CD14-positive monocyte (primary cell): ENCODE data around the gene SNX19. TPM values are rescaled to one million over a fixed set of nuclear protein-coding genes. Genes with fewer than 3 reads are reported as not detected.

ENCODE experiments used
- DNase-seq, 3 donors: peaks; one replicate each; pipeline ENCODE4 v3.0.0-alpha.2; 2011 to 2022
- H2AFZ ChIP-seq: 2 replicates; pipeline ENCODE4 v1.6.0; 2012; ENCODE audit warnings: mild to moderate bottlenecking, low read depth, low read length, inconsistent platforms; ENCODE audit not compliant: insufficient read depth, poor library complexity, severe bottlenecking
- H3K27ac ChIP-seq, 2 donors: 1 replicate in 1 of 2; 2 replicates in 1 of 2; pipeline ENCODE4 v1.5.1; 2012 to 2013; ENCODE audit warnings: low read length in 2 of 2, control low read depth in 1 of 2, inconsistent platforms in 1 of 2, low read depth in 1 of 2, mild to moderate bottlenecking in 1 of 2
- H3K27me3 ChIP-seq, 2 donors: one replicate each; pipeline versions ENCODE4 v1.6.0 to v1.6.1; 2011 to 2013; ENCODE audit warnings: low read length in 2 of 2; ENCODE audit not compliant: control insufficient read depth in 2 of 2, insufficient read depth in 2 of 2
- H3K36me3 ChIP-seq, 2 donors: replicated peaks in 1 of 2; 1 replicate in 1 of 2; 2 replicates in 1 of 2; pipeline versions ENCODE4 v1.5.1 to v1.6.1; 2012 to 2013; ENCODE audit warnings: low read length in 2 of 2, control low read depth in 1 of 2, inconsistent platforms in 1 of 2, mild to moderate bottlenecking in 1 of 2; ENCODE audit not compliant: insufficient read depth in 2 of 2, control insufficient read depth in 1 of 2
- H3K4me1 ChIP-seq, 2 donors: 1 replicate in 1 of 2; 2 replicates in 1 of 2; pipeline versions ENCODE4 v1.5.1 to v1.6.1; 2012 to 2013; ENCODE audit warnings: low read length in 2 of 2, control low read depth in 1 of 2, inconsistent platforms in 1 of 2, mild to moderate bottlenecking in 1 of 2, moderate library complexity in 1 of 2; ENCODE audit not compliant: insufficient read depth in 2 of 2, control insufficient read depth in 1 of 2
- H3K4me2 ChIP-seq: replicated peaks from 2 replicates; pipeline ENCODE3; 2012; ENCODE audit warnings: low read length, moderate library complexity, mild to moderate bottlenecking; ENCODE audit not compliant: poor library complexity, severe bottlenecking; ENCODE audit errors: extremely low read depth
- H3K4me3 ChIP-seq, 3 experiments: fragments of 200-600 bp in 1 of 3; sonication (generic) in 1 of 3; replicated peaks in 1 of 3; 1 replicate in 2 of 3; 2 replicates in 1 of 3; pipeline ENCODE4 v1.5.1; 2011 to 2013; ENCODE audit warnings: low read length in 3 of 3, mild to moderate bottlenecking in 3 of 3, control low read depth in 2 of 3, low read depth in 2 of 3, inconsistent platforms in 1 of 3, moderate library complexity in 1 of 3
- H3K79me2 ChIP-seq: 2 replicates; pipeline ENCODE4 v1.6.0; 2012; ENCODE audit warnings: mild to moderate bottlenecking, control low read depth, inconsistent platforms, low read length, moderate library complexity; ENCODE audit not compliant: insufficient read depth
- H3K9ac ChIP-seq: 2 replicates; pipeline ENCODE4 v1.6.0; 2017; ENCODE audit warnings: low read length, mild to moderate bottlenecking; ENCODE audit not compliant: insufficient read depth, poor library complexity, severe bottlenecking
- H3K9me3 ChIP-seq, 2 donors: replicated peaks in 1 of 2; 1 replicate in 1 of 2; 2 replicates in 1 of 2; pipeline versions ENCODE4 v1.5.1 to v1.6.1; 2012 to 2013; ENCODE audit warnings: low read length in 2 of 2, control low read depth in 1 of 2; ENCODE audit not compliant: control insufficient read depth in 1 of 2, insufficient read depth in 1 of 2
- H4K20me1 ChIP-seq: 2 replicates; pipeline ENCODE4 v1.6.0; 2012; ENCODE audit warnings: mild to moderate bottlenecking, low read length, control low read depth, moderate library complexity; ENCODE audit not compliant: insufficient read depth
- H3K27ac Mint-ChIP-seq, 7 donors: one replicate each; pipeline ENCODE4 v1.8.0; 2020; ENCODE audit warnings: mild to moderate bottlenecking in 7 of 7, mixed read lengths in 7 of 7, moderate library complexity in 6 of 7, inconsistent platforms in 2 of 7
- H3K27me3 Mint-ChIP-seq, 3 donors: one replicate each; pipeline ENCODE4 v1.8.0; 2021 to 2022; ENCODE audit warnings: low read depth in 3 of 3, mild to moderate bottlenecking in 3 of 3, mixed read lengths in 3 of 3, moderate library complexity in 3 of 3, inconsistent platforms in 1 of 3
- H3K36me3 Mint-ChIP-seq, 2 donors: one replicate each; pipeline ENCODE4 v1.8.0; 2020; ENCODE audit warnings: mixed read lengths in 2 of 2, inconsistent platforms in 1 of 2, mild to moderate bottlenecking in 1 of 2
- H3K4me1 Mint-ChIP-seq: one replicate; pipeline ENCODE4 v1.8.0; 2020; ENCODE audit warnings: mild to moderate bottlenecking, mixed read lengths
- H3K4me3 Mint-ChIP-seq, 2 donors: one replicate each; pipeline ENCODE4 v1.8.0; 2020; ENCODE audit warnings: mild to moderate bottlenecking in 2 of 2, mixed read lengths in 2 of 2, moderate library complexity in 1 of 2
- H3K9me3 Mint-ChIP-seq, 7 donors: one replicate each; pipeline ENCODE4 v1.8.0; 2020 to 2022; ENCODE audit warnings: mixed read lengths in 7 of 7, mild to moderate bottlenecking in 6 of 7, moderate library complexity in 6 of 7, inconsistent platforms in 2 of 7
- WGBS: methylation state at CpG from one replicate; pipeline ENCODE4 v1.1.5; 2013; ENCODE audit warnings: missing lambda C conversion rate; ENCODE audit not compliant: insufficient coverage; 5-methylcytosine and 5-hydroxymethylcytosine counted together
- intact Hi-C, 2 donors: fragments of 100-400 bp; cut with micrococcal nuclease; formaldehyde crosslinking; loops; one replicate each; pipeline versions ENCODE4 v1.15.0 to v1.15.1; 2023
- polyA plus RNA-seq, 3 donors: library from polyadenylated mRNA; depleted of rRNA in 1 of 3; unstranded in 2 of 3; stranded (reverse) in 1 of 3; fragments of 300-500 nt in 2 of 3; fragments of >200 nt in 1 of 3; fragmentation: Illumina TruSeq in 2 of 3; gene quantifications; 1 replicate in 2 of 3; 2 replicates in 1 of 3; pipeline ENCODE4 v1.2.3, GENCODE V29; 2012 to 2021
- TF ChIP-seq, protein P1 (sequence below): fragments of 200-600 bp; IDR thresholded peaks from one replicate; pipeline ENCODE4 v1.8.0; 2022; ENCODE audit warnings: antibody characterized with exemption, mild to moderate bottlenecking

SNX19 gene
- polyA plus RNA-seq, 3 donors = 13.6 to 23.3 (median 17.6) TPM

- H3K9me3 ChIP-seq = no peaks in the 10 kb centered on the region
- intact Hi-C loops = no loop called here
- no peaks in the 10 kb centered on the region for H3K4me1 ChIP-seq
- Mint-ChIP-seq H3K4me1 (no peaks in the 10 kb centered on the region), H3K36me3 (no peaks in the 10 kb centered on the region), H3K27me3 (peaks cover 5 to 7% (median 6%) of the 10 kb centered on the region in 3 donors), H3K9me3 (peaks cover 0 to 5% (median 0%) of the 10 kb centered on the region in 7 donors), H3K4me3 (no peak overlapping the region), H3K27ac (no peak overlapping the region)
- no peak overlapping the region for H2AFZ ChIP-seq
- no peak for DNase-seq
- H4K20me1 ChIP-seq = no peaks in the 10 kb centered on the region
- no peak overlapping the region for H3K9ac ChIP-seq
- H3K36me3 ChIP-seq = no peaks in the 10 kb centered on the region
- no peak overlapping the region for H3K27ac ChIP-seq
- TF ChIP-seq, protein P1, sequence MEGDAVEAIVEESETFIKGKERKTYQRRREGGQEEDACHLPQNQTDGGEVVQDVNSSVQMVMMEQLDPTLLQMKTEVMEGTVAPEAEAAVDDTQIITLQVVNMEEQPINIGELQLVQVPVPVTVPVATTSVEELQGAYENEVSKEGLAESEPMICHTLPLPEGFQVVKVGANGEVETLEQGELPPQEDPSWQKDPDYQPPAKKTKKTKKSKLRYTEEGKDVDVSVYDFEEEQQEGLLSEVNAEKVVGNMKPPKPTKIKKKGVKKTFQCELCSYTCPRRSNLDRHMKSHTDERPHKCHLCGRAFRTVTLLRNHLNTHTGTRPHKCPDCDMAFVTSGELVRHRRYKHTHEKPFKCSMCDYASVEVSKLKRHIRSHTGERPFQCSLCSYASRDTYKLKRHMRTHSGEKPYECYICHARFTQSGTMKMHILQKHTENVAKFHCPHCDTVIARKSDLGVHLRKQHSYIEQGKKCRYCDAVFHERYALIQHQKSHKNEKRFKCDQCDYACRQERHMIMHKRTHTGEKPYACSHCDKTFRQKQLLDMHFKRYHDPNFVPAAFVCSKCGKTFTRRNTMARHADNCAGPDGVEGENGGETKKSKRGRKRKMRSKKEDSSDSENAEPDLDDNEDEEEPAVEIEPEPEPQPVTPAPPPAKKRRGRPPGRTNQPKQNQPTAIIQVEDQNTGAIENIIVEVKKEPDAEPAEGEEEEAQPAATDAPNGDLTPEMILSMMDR = no peak
- 79% methylated on average over 8 of the region's 13 CpGs for WGBS
- H3K27me3 ChIP-seq = no peaks in the 10 kb centered on the region
- no peaks in the 10 kb centered on the region for H3K79me2 ChIP-seq
- no peak overlapping the region for H3K4me3 ChIP-seq
- no peak overlapping the region for H3K4me2 ChIP-seq
Measured at GRCh38 chr11:130827451-130828377, 88.6 kb downstream of the SNX19 start.

GRCh38 chr11:130826572-130826971 is 89.7 kb downstream of the SNX19 start:
- H3K27me3 Mint-ChIP-seq = peaks cover 4 to 7% (median 5%) of the 10 kb centered on the region in 3 donors
- no peaks in the 10 kb centered on the region for H3K4me1 Mint-ChIP-seq
- intact Hi-C loops = no loop called here
- no peaks in the 10 kb centered on the region for H3K79me2 ChIP-seq
- no peak overlapping the region for H3K4me3 Mint-ChIP-seq
- no peak overlapping the region for H3K4me2 ChIP-seq
- WGBS = 92% methylated on average over 9 of the region's 9 CpGs
- no peak overlapping the region for H3K27ac ChIP-seq
- DNase-seq = no peak
- H3K4me3 ChIP-seq = no peak overlapping the region
- H3K9me3 ChIP-seq = no peaks in the 10 kb centered on the region
- peaks cover 0 to 5% (median 0%) of the 10 kb centered on the region in 7 donors for H3K9me3 Mint-ChIP-seq
- H3K27me3 ChIP-seq = no peaks in the 10 kb centered on the region
- no peak overlapping the region for H3K27ac Mint-ChIP-seq
- H3K36me3 Mint-ChIP-seq = no peaks in the 10 kb centered on the region
- no peak overlapping the region for H2AFZ ChIP-seq
- H3K36me3 ChIP-seq = no peaks in the 10 kb centered on the region
- H3K4me1 ChIP-seq = no peaks in the 10 kb centered on the region
- no peak overlapping the region for H3K9ac ChIP-seq
- TF ChIP-seq, protein P1 = no peak
- no peaks in the 10 kb centered on the region for H4K20me1 ChIP-seq
